Endometrium (tissue), 2 donors: Measurements from ENCODE around the gene ALK.

Source experiments
- FAIRE-seq: peaks from 2 replicates; lab custom pipeline; 2012; peaks lifted over from hg19 to GRCh38; lab: Jason Lieb, UNC
- donor health status: control.
- donor health status: control.

ALK gene

GRCh38 chr2:29902356-29902755 is 19.0 kb downstream of the ALK start:
- no peak for FAIRE-seq

- no peak for FAIRE-seq
Measured at GRCh38 chr2:29900971-29901633, 20.3 kb downstream of the ALK start.

GRCh38 chr2:29898999-29899398 is 22.4 kb downstream of the ALK start:
- FAIRE-seq = no peak

GRCh38 chr2:29894822-29895614 is 26.4 kb downstream of the ALK start:
- no peak for FAIRE-seq

- no peak for FAIRE-seq
Measured at GRCh38 chr2:29892585-29893259, 28.7 kb downstream of the ALK start.

GRCh38 chr2:29881089-29881730 is 40.2 kb downstream of the ALK start:
- FAIRE-seq = no peak

- FAIRE-seq = no peak
Measured at GRCh38 chr2:29880084-29880483, 41.3 kb downstream of the ALK start.

GRCh38 chr2:29879456-29879855 is 41.9 kb downstream of the ALK start:
- FAIRE-seq = no peak

GRCh38 chr2:29878898-29879297 is 42.5 kb downstream of the ALK start:
- no peak for FAIRE-seq

- no peak for FAIRE-seq
Measured at GRCh38 chr2:29876374-29876773, 45.0 kb downstream of the ALK start.

- FAIRE-seq = no peak
Measured at GRCh38 chr2:29874745-29875144, 46.6 kb downstream of the ALK start.

GRCh38 chr2:29872870-29873269 is 48.5 kb downstream of the ALK start:
- FAIRE-seq = no peak

- FAIRE-seq = no peak
Measured at GRCh38 chr2:29871541-29871940, 49.8 kb downstream of the ALK start.

GRCh38 chr2:29865512-29865911 is 55.9 kb downstream of the ALK start:
- no peak for FAIRE-seq

- FAIRE-seq = no peak
Measured at GRCh38 chr2:29864988-29865387, 56.4 kb downstream of the ALK start.

- FAIRE-seq = no peak
Measured at GRCh38 chr2:29855924-29856639, 65.3 kb downstream of the ALK start.

- FAIRE-seq = no peak
Measured at GRCh38 chr2:29850794-29851193, 70.6 kb downstream of the ALK start.

- no peak for FAIRE-seq
Measured at GRCh38 chr2:29848566-29849310, 72.6 kb downstream of the ALK start.

- no peak for FAIRE-seq
Measured at GRCh38 chr2:29847886-29848285, 73.5 kb downstream of the ALK start.

- no peak for FAIRE-seq
Measured at GRCh38 chr2:29844713-29845326, 76.6 kb downstream of the ALK start.
